Epithelial cell of esophagus (primary cell): ENCODE measurements around the gene NCDN.

Source experiments
- DNase-seq: peaks from one replicate; pipeline ENCODE4 v3.0.0; 2010; ENCODE audit warnings: low read depth
- H3K4me3 ChIP-seq: 2 replicates; pipeline ENCODE4 v1.5.1; 2011; ENCODE audit warnings: mild to moderate bottlenecking, low read length, control low read depth
- TF ChIP-seq, protein P1 (sequence below): IDR thresholded peaks from 2 replicates; pipeline ENCODE4 v1.5.1; 2011; ENCODE audit warnings: low read depth, mild to moderate bottlenecking, low read length, control low read depth, inconsistent platforms; ENCODE audit not compliant: insufficient read depth; ENCODE audit errors: missing control alignments

NCDN gene

GRCh38 chr1:35571263-35571662 lies 13.7 kb downstream of the NCDN start:
- H3K4me3 ChIP-seq, result no peak overlapping the region
- TF ChIP-seq, protein P1, sequence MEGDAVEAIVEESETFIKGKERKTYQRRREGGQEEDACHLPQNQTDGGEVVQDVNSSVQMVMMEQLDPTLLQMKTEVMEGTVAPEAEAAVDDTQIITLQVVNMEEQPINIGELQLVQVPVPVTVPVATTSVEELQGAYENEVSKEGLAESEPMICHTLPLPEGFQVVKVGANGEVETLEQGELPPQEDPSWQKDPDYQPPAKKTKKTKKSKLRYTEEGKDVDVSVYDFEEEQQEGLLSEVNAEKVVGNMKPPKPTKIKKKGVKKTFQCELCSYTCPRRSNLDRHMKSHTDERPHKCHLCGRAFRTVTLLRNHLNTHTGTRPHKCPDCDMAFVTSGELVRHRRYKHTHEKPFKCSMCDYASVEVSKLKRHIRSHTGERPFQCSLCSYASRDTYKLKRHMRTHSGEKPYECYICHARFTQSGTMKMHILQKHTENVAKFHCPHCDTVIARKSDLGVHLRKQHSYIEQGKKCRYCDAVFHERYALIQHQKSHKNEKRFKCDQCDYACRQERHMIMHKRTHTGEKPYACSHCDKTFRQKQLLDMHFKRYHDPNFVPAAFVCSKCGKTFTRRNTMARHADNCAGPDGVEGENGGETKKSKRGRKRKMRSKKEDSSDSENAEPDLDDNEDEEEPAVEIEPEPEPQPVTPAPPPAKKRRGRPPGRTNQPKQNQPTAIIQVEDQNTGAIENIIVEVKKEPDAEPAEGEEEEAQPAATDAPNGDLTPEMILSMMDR, result no peak
- DNase-seq, result no peak

GRCh38 chr1:35572296-35572695 lies 14.7 kb downstream of the NCDN start:
- peak; percentile 70 for DNase-seq
- TF ChIP-seq, protein P1, result no peak
- no peak overlapping the region for H3K4me3 ChIP-seq

- H3K4me3 ChIP-seq, result peak within 1 kb of the TSS; percentile 48
- TF ChIP-seq, protein P1, result no peak
- peak; percentile 59 for DNase-seq
These were observed 15.9 kb downstream of the NCDN start, which contains the start of gene TFAP2E for GRCh38 chr1:35573198-35574124. Gene TFAP2E (plus strand): TSS chr1:35573314. CDS start chr1:35573578, 264 bp downstream.

GRCh38 chr1:35574125-35574654 lies 16.6 kb downstream of the NCDN start:
- TF ChIP-seq, protein P1, result no peak
- no peak for DNase-seq
- no peak overlapping the region for H3K4me3 ChIP-seq

- no peak overlapping the region for H3K4me3 ChIP-seq
- peak; percentile 60 for DNase-seq
- TF ChIP-seq, protein P1, result no peak
These were observed 17.2 kb downstream of the NCDN start for GRCh38 chr1:35574655-35575415.

GRCh38 chr1:35575416-35575958 lies 17.9 kb downstream of the NCDN start:
- TF ChIP-seq, protein P1, result no peak
- DNase-seq, result no peak
- no peak overlapping the region for H3K4me3 ChIP-seq
